ENCODE results near the gene DDX24. TPM values are rescaled to one million over a fixed set of nuclear protein-coding genes. Genes with fewer than 3 reads are reported as not detected.

The DDX24 gene
- total and polyA plus RNA-seq, 9 of the 15 experiments (the other 6 are each of a cell fraction or from before 2014, with no cell fraction given), result 82.4 to 175 (median 122) TPM

DNA sequence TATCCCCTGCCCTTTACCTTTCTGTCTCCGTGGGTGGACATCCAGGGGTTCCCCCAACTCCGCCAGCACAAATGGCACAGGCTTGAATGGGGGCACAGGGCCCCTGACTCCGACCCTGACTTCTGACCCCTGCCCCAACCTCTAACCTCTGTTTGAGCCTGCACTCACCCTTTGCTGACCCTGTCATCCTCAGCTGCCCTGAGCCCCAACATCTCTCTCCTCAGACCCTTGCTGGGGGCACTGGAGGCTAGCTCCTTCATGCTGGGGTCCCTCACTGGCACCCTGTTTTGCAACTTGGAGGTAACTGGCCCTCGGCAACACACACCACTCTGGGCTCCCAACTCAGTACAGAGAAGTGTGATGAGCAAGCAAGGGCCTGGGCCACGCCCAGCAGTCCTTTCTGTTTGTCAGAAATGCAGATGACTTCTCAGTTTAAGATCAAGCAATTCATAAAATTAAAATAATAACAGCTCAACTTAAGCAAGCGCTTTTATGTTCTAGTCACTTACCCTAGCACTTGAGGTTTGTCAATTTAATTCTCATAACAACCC lies 31.6 kb upstream of the DDX24 start:
- intact Hi-C loops (cut with micrococcal nuclease) (no loop called here), in situ Hi-C loops (cut with MboI) (no loop called here)
- ChIA-PET POLR2A (no interaction called here), CTCF (ENCODE audit: low intra/inter-chr PET ratio) (no interaction called here)
- ATAC-seq (no peak), FAIRE-seq (no peak), DNase-seq (ENCODE audit: extremely low read depth in 1 of 4, low spot score in 3 of 4) (no peak)
- no peaks in the 10 kb centered on the region for H3K9me3 ChIP-seq (replicated peaks; ENCODE audit: control insufficient read depth, insufficient read depth, low read depth, low read length)
- no peaks in the 10 kb centered on the region; the same call in 1 of the 2 replicates for H4K20me1 ChIP-seq (replicated peaks; ENCODE audit: control insufficient read depth, insufficient read depth, low read length)
- no TSS peak for BruUV-seq (replicated peaks)
- H3K36me3 ChIP-seq (ENCODE audit: control insufficient read depth, insufficient read depth, low read length), result no peaks in the 10 kb centered on the region
- H2AFZ ChIP-seq (ENCODE audit: low read depth, low read length), result no peak overlapping the region
- peaks cover 8 to 16% of the 10 kb centered on the region in 2 experiments; a peak in 4 of 5 replicates for H3K4me1 ChIP-seq (replicated peaks in 1 of 2; ENCODE audit: control insufficient read depth in 2 of 2, insufficient read depth in 2 of 2, low read length in 2 of 2)
- no peak overlapping the region for H3K27ac ChIP-seq (ENCODE audit: extremely low read depth, low read depth, low read length)
- TF ChIP-seq NCOA6 (IDR thresholded peaks at IDR 0.05) (no peak), RBM25 (IDR thresholded peaks at IDR 0.05; ENCODE audit: low read depth, low read length, severe bottlenecking) (no peak), MEF2D (tag; conservative IDR thresholded peaks at IDR 0.05; ENCODE audit: low read depth) (no peak), ATF1 (CRISPR knock-in tag; IDR thresholded peaks at IDR 0.05) (no peak), ATF1 (tag; IDR thresholded peaks at IDR 0.05) (no peak), HDAC6 (IDR thresholded peaks at IDR 0.05; ENCODE audit: low read depth, low read length) (no peak)
- TF ChIP-seq, protein P1, sequence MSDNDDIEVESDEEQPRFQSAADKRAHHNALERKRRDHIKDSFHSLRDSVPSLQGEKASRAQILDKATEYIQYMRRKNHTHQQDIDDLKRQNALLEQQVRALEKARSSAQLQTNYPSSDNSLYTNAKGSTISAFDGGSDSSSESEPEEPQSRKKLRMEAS (CRISPR knock-in tag; IDR thresholded peaks at IDR 0.05), result no peak
- TF ChIP-seq, protein P2, sequence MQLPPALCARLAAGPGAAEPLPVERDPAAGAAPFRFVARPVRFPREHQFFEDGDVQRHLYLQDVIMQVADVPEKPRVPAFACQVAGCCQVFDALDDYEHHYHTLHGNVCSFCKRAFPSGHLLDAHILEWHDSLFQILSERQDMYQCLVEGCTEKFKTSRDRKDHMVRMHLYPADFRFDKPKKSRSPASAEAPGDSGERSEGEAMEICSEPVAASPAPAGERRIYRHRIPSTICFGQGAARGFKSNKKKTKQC (CRISPR knock-in tag; IDR thresholded peaks at IDR 0.05), result no peak
- H3K79me2 ChIP-seq (ENCODE audit: control insufficient read depth, insufficient read depth, low read length), result no peaks in the 10 kb centered on the region
- WGBS (ENCODE audit: insufficient coverage, low coverage, missing lambda C conversion rate), result 34% methylated on average over 4 of the region's 6 CpGs
- H3K9ac ChIP-seq (ENCODE audit: insufficient read depth in 1 of 2, low read depth in 2 of 2, low read length in 2 of 2), result no peak overlapping the region
- no peak overlapping the region for H3K4me3 ChIP-seq
- H3K27me3 ChIP-seq (ENCODE audit: control insufficient read depth in 2 of 2, insufficient read depth in 2 of 2, low read length in 2 of 2), result peaks cover 2 to 27% of the 10 kb centered on the region in 2 experiments; a peak in 3 of 5 replicates
- no peak overlapping the region for H3K4me2 ChIP-seq (ENCODE audit: insufficient read depth, low read length)
- H3K9me1 ChIP-seq (ENCODE audit: control insufficient read depth, insufficient read depth, low read length), result peaks cover 3% of the 10 kb centered on the region
